WI38 (cell line): ENCODE data around the gene GPR176.

Source experiments
- H3K4me3 ChIP-seq: 2 replicates; pipeline ENCODE4 v1.5.1; 2011; ENCODE audit warnings: low read depth, mild to moderate bottlenecking, control low read depth, low read length
- CTCF ChIP-seq: IDR thresholded peaks from 2 replicates; pipeline ENCODE4 v1.5.1; 2012; ENCODE audit warnings: low read depth, mild to moderate bottlenecking, control low read depth, low read length

GPR176 gene

GRCh38 chr15:39786447-39787056, 133.5 kb downstream of the GPR176 start:
- H3K4me3 ChIP-seq = no peak overlapping the region
- peak; percentile 33; the same call in 1 of the 2 replicates for TF ChIP-seq CTCF

- H3K4me3 ChIP-seq = no peak overlapping the region
- TF ChIP-seq CTCF = no peak
Observed at GRCh38 chr15:39785841-39786240, 134.2 kb downstream of the GPR176 start.

- TF ChIP-seq CTCF = no peak
Observed at GRCh38 chr15:39785139-39785538, 134.9 kb downstream of the GPR176 start.

GRCh38 chr15:39784638-39785037, 135.4 kb downstream of the GPR176 start:
- H3K4me3 ChIP-seq = no peak overlapping the region
- TF ChIP-seq CTCF = no peak

More at GRCh38 chr15:39785139-39785538, 134.9 kb downstream of the GPR176 start:
- H3K4me3 ChIP-seq = no peak overlapping the region

- H3K4me3 ChIP-seq = peak overlapping the region; percentile 91
- no peak for TF ChIP-seq CTCF
Observed at GRCh38 chr15:39784125-39784524, 135.9 kb downstream of the GPR176 start.

GRCh38 chr15:39783244-39783820, 136.7 kb downstream of the GPR176 start:
- TF ChIP-seq CTCF = no peak
- peak overlapping the region; percentile 91 for H3K4me3 ChIP-seq

- H3K4me3 ChIP-seq = peak within 1 kb of the TSS; percentile 91
- TF ChIP-seq CTCF = no peak
Observed at GRCh38 chr15:39782441-39783138, 137.5 kb downstream of the GPR176 start, which contains the start of gene FSIP1. FSIP1 (minus strand) TSS chr15:39782841; CDS start chr15:39776524, 6,317 bp downstream.
